ENCODE results near the gene EGFL8. TPM values are rescaled to one million over a fixed set of nuclear protein-coding genes. Genes with fewer than 3 reads are reported as not detected.
A peak's percentile ranks its signal among the peaks of the same experiment; 100 is the strongest.

The EGFL8 gene
- total RNA-seq, 4 donors from 2014 or later, result 0.80 to 7.1 (median 4.2) TPM

DNA sequence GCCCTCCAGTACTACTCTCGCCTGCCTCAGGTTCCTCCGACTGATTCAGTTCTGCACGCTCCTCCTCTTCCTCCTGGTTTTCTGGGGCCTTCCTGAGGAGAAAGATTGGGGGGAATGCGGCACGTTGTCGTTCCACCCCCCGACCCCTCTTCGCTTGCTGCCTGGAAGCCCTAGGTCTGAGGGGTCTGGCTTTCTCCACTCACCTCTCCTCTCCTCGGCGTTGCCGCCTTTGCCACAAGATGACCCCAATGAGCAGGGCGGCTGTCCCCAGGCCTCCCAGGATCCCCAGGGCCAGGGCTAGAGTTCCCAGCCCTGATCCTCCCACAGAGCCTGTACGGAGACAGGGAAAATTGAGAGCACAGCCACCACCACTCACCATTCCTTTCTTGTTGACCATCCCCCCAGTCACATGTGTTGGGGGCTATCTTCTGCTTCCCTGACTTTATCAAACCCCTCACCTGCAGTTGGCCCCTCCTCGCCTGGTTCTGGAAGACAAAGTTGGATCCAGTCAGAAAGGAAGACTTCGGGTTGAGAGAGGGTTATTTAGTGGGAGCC, 16.8 kb downstream of the EGFL8 start:
- in situ Hi-C loops (cut with MboI; ENCODE audit: low sequenced_read_pairs in 4 of 4) (loop anchor here in 3 of 4 donors (25.0 kb wide), 6 partner anchors 219 to 1569 kb away; partner anchors contain the start of genes BRD2 (in 3 of the 3), HLA-DMA (in 3 of the 3), APOM (in 2 of the 3) and BAG6 (in 2 of the 3)), intact Hi-C loops (cut with DNase I; ENCODE audit: low total_unique reads) (no loop called here)
- Histone ChIP-seq H3K36me3 (peaks cover 0 to 19% of the 10 kb centered on the region in 2 donors), H3K4me1 (peaks cover 37 to 54% of the 10 kb centered on the region in 2 donors), H3K4me3 (no peak overlapping the region), H3K27me3 (no peaks in the 10 kb centered on the region), H3K27ac (peak overlapping the region in 3 of 4 donors; percentile 4 to 84 (median 62)), H3K9me3 (no peaks in the 10 kb centered on the region)
- ATAC-seq, result no peak
- no peak for DNase-seq
- TF ChIP-seq POLR2A (IDR thresholded peaks at IDR 0.05), result no peak
- TF ChIP-seq CTCF (IDR thresholded peaks at IDR 0.05 in 4 of 5, conservative IDR thresholded peaks at IDR 0.05 in 1 of 5), result no peak

DNA sequence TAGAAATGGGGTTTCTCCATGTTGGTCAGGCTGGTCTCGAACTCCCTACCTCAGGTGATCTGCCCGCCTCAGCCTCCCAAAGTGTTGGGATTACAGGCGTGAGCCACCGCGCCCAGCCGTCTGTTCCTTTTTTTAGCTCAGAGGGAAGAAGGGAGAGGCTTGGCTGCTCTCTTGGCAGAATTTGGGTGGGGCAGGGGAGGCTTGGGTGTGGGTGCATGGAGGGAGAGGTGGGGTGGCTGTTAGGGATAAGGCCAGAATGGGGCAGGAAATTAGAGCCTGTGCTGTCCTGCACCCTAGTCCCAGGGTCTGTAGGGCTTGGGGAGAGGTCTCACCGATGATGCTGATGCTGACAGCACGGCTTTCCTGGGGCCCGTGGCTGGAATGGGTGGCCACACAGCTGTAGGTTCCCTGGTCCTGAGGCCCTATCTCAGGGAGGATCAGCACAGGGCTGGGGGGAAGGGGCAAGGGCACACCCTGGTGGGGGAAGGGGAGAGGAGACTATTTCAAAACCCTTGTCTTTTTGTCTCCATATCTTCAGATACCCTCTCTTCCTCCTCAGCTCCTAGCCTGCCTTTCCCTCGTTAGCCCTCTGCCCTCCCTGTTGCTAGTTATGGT, 17.6 kb downstream of the EGFL8 start:
- Histone ChIP-seq H3K9me3 (no peaks in the 10 kb centered on the region), H3K27ac (peak overlapping the region; percentile 62 to 99 (median 83)), H3K4me3 (no peak overlapping the region), H3K4me1 (peaks cover 32 to 54% of the 10 kb centered on the region in 2 donors), H3K36me3 (peaks cover 0 to 22% of the 10 kb centered on the region in 2 donors), H3K27me3 (no peaks in the 10 kb centered on the region)
- ATAC-seq, result no peak
- no peak for DNase-seq
- intact Hi-C loops (cut with DNase I; ENCODE audit: low total_unique reads) (no loop called here), in situ Hi-C loops (cut with MboI; ENCODE audit: low sequenced_read_pairs in 4 of 4) (loop anchor here in 3 of 4 donors (25.0 kb wide), 6 partner anchors 220 to 1570 kb away; partner anchors contain the start of genes BRD2 (in 3 of the 3), HLA-DMA (in 3 of the 3), APOM (in 2 of the 3) and BAG6 (in 2 of the 3))
- TF ChIP-seq POLR2A (IDR thresholded peaks at IDR 0.05) (no peak), CTCF (IDR thresholded peaks at IDR 0.05 in 4 of 5, conservative IDR thresholded peaks at IDR 0.05 in 1 of 5) (no peak)

GRCh38 chr6:32182555-32182981, 18.2 kb downstream of the EGFL8 start:
- H3K27me3 ChIP-seq, result no peaks in the 10 kb centered on the region
- H3K9me3 ChIP-seq, result no peaks in the 10 kb centered on the region
- H3K4me1 ChIP-seq, result peaks cover 31 to 51% of the 10 kb centered on the region in 2 donors
- no peak for ATAC-seq
- no peak overlapping the region for H3K4me3 ChIP-seq
- intact Hi-C loops (cut with DNase I; ENCODE audit: low total_unique reads) (no loop called here), in situ Hi-C loops (cut with MboI; ENCODE audit: low sequenced_read_pairs in 4 of 4) (loop anchor here in 3 of 4 donors (25.0 kb wide), 6 partner anchors 220 to 1570 kb away; partner anchors contain the start of genes BRD2 (in 3 of the 3), HLA-DMA (in 3 of the 3), APOM (in 2 of the 3) and BAG6 (in 2 of the 3))
- TF ChIP-seq POLR2A (IDR thresholded peaks at IDR 0.05) (no peak), CTCF (IDR thresholded peaks at IDR 0.05 in 4 of 5, conservative IDR thresholded peaks at IDR 0.05 in 1 of 5) (no peak)
- H3K36me3 ChIP-seq, result peaks cover 0 to 24% of the 10 kb centered on the region in 2 donors
- no peak for DNase-seq
- H3K27ac ChIP-seq, result peak overlapping the region; percentile 62 to 99 (median 83)

- Histone ChIP-seq H3K4me3 (no peak overlapping the region), H3K27me3 (no peaks in the 10 kb centered on the region), H3K9me3 (no peaks in the 10 kb centered on the region), H3K27ac (peak overlapping the region; percentile 62 to 99 (median 83)), H3K36me3 (peaks cover 0 to 24% of the 10 kb centered on the region in 2 donors), H3K4me1 (peaks cover 31 to 51% of the 10 kb centered on the region in 2 donors)
- intact Hi-C loops (cut with DNase I; ENCODE audit: low total_unique reads) (no loop called here), in situ Hi-C loops (cut with MboI; ENCODE audit: low sequenced_read_pairs in 4 of 4) (loop anchor here in 3 of 4 donors (25.0 kb wide), 6 partner anchors 221 to 1571 kb away; partner anchors contain the start of genes BRD2 (in 3 of the 3), HLA-DMA (in 3 of the 3), APOM (in 2 of the 3) and BAG6 (in 2 of the 3))
- no peak for ATAC-seq
- no peak for DNase-seq
- TF ChIP-seq CTCF (IDR thresholded peaks at IDR 0.05 in 4 of 5, conservative IDR thresholded peaks at IDR 0.05 in 1 of 5), result no peak
- TF ChIP-seq POLR2A (IDR thresholded peaks at IDR 0.05), result no peak
Observed at GRCh38 chr6:32183030-32183429, 18.6 kb downstream of the EGFL8 start.
